SJSA1 (cell line): ENCODE results near the gene RMDN3. TPM values are rescaled to one million over a fixed set of nuclear protein-coding genes. Genes with fewer than 3 reads are reported as not detected.

Source experiments
- DNase-seq, 2 experiments: peaks; one replicate each; pipeline ENCODE4 v3.0.0-alpha.2; 2015 to 2020; ENCODE audit warnings: low spot score in 2 of 2, low read depth in 1 of 2
- H3K27ac ChIP-seq: fragments of 250-450 bp; sonication (Bioruptor Pico); 2 replicates; pipeline ENCODE4 v1.5.1; 2020; ENCODE audit warnings: mild to moderate bottlenecking, moderate library complexity
- H3K27me3 ChIP-seq: fragments of 250-450 bp; sonication (Bioruptor Pico); replicated peaks from 2 replicates; pipeline ENCODE4 v1.5.1; 2020; ENCODE audit warnings: mild to moderate bottlenecking, moderate library complexity
- H3K36me3 ChIP-seq: fragments of 250-450 bp; sonication (Bioruptor Pico); 2 replicates; pipeline ENCODE4 v1.5.1; 2020; ENCODE audit warnings: mild to moderate bottlenecking
- H3K4me1 ChIP-seq: fragments of 250-450 bp; sonication (Bioruptor Pico); replicated peaks from 2 replicates; pipeline ENCODE4 v1.6.1; 2021; ENCODE audit warnings: mild to moderate bottlenecking
- H3K4me3 ChIP-seq: fragments of 250-450 bp; sonication (Bioruptor Pico); 2 replicates; pipeline ENCODE4 v1.5.1; 2020; ENCODE audit warnings: mild to moderate bottlenecking
- H3K9me3 ChIP-seq: fragments of 250-450 bp; sonication (Bioruptor Pico); replicated peaks from 2 replicates; pipeline ENCODE4 v1.5.1; 2020; ENCODE audit warnings: mild to moderate bottlenecking
- total RNA-seq: library from RNA; depleted of rRNA; stranded (reverse); fragments of >200 nt; shearing (Covaris generic); gene quantifications from 2 replicates; pipeline ENCODE4 v1.2.3, GENCODE V29; 2014

The RMDN3 gene
- total RNA-seq, 1 experiment from 2014 or later, result 23.8 TPM

DNA sequence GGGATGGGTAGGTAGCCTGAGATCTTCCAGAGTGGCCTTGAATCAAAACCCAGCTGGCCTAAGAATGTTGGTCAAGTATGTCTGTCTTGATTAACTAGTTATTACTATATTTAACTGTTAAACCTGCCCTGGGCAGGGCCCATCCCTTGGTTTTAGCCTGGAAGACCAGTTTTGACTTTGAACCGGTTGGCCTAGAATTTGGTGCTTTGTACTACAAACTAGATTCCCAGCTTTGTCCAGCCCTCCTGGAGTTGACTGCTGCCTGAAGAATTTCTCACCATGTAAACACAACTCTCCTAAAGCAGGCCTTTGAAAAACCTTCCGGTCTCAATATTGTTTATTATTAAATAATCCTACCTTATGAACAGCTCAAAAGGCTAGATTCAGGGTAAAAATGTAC, 30.8 kb upstream of the RMDN3 start:
- Histone ChIP-seq H3K27me3 (no peaks in the 10 kb centered on the region), H3K36me3 (peaks cover 7% of the 10 kb centered on the region), H3K27ac (no peak overlapping the region), H3K9me3 (no peaks in the 10 kb centered on the region), H3K4me3 (no peak overlapping the region), H3K4me1 (peaks cover 16% of the 10 kb centered on the region)
- DNase-seq, result no peak

DNA sequence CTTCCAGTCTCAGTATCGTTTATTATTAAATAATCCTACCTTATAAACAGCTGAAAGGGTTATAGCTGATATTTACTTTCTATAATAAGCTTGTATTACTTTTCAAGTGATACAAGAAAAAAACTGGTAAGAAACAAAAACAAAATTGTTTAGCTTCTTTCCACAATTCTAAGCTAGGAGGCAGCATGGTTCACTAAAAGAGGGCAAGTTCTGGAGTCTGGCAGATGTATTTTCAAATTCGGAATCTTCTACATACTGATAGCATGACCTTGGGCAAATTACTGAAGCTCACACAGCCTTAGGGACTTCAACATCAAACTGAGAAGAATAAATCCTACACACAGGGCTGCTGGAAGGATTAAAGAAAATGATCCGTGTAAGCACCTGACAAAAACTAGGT, 30.1 kb upstream of the RMDN3 start:
- Histone ChIP-seq H3K36me3 (peaks cover 5% of the 10 kb centered on the region), H3K27me3 (no peaks in the 10 kb centered on the region), H3K27ac (no peak overlapping the region), H3K9me3 (no peaks in the 10 kb centered on the region), H3K4me1 (peaks cover 13% of the 10 kb centered on the region), H3K4me3 (no peak overlapping the region)
- no peak for DNase-seq

DNA sequence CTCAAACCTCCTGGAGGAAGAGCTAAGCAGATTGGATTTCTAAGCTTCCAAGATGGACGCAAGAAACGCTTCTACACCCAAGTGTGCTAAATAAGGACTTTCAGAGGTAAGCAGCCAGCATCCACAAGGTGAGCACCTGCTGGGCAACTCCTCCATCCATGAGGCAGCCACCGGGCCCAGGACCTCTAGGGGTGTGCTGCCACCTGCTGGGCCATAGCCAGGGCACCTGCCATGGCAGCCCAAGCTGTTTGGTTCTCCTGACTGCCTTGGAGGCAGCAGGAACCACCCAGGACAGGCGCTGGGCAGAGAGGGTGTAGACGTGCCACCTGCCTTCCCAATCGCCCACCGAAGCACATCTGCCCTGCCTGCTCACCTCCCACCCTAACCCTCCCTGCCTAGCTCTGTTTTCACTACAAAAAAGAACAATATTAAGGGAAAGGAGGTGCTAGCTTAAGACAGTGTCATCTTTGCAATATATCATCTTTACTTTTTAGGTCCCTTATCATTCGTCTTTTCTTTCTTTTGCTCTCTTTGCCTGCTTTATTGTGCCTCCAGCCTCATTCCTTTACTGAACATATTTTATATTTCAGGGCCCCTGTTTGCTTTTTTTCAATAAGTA, 27.7 kb upstream of the RMDN3 start:
- no peak for DNase-seq
- Histone ChIP-seq H3K4me1 (peaks cover 11% of the 10 kb centered on the region), H3K27ac (no peak overlapping the region), H3K36me3 (peaks cover 17% of the 10 kb centered on the region), H3K9me3 (no peaks in the 10 kb centered on the region), H3K27me3 (no peaks in the 10 kb centered on the region), H3K4me3 (no peak overlapping the region)

DNA sequence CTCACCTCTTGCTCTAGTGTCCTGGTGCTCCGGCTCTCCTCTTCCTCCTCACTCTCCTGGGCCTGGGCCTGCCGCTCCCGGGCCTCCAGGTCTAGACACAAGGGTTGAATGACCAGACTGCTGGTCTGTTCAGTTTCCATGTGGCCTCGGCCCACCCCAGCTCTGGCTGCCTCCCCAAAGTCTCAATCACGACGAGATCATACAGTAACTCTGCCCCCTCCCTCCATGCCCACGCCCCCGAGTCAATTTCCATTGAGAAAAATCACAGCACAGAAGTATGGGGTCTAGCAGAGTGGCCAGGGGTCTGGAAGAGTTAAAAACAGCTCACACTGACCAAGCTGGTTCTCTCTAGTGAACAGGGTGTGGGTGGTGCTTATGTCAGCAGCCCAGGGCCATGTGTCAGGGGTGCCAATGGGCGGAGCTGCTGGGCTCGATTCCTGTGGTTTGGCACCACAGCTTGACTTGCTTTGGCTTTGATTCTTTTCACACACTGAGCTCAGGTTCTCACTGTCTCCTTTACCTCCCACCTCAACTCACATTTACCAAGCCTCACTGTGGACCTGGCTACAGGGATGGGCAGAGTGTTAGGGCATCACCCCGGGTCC, 21.6 kb upstream of the RMDN3 start:
- no peaks in the 10 kb centered on the region for H3K9me3 ChIP-seq
- no peak for DNase-seq
- no peaks in the 10 kb centered on the region for H3K4me1 ChIP-seq
- peaks cover 63% of the 10 kb centered on the region for H3K36me3 ChIP-seq
- H3K4me3 ChIP-seq, result no peak overlapping the region
- no peak overlapping the region for H3K27ac ChIP-seq
- H3K27me3 ChIP-seq, result no peaks in the 10 kb centered on the region

DNA sequence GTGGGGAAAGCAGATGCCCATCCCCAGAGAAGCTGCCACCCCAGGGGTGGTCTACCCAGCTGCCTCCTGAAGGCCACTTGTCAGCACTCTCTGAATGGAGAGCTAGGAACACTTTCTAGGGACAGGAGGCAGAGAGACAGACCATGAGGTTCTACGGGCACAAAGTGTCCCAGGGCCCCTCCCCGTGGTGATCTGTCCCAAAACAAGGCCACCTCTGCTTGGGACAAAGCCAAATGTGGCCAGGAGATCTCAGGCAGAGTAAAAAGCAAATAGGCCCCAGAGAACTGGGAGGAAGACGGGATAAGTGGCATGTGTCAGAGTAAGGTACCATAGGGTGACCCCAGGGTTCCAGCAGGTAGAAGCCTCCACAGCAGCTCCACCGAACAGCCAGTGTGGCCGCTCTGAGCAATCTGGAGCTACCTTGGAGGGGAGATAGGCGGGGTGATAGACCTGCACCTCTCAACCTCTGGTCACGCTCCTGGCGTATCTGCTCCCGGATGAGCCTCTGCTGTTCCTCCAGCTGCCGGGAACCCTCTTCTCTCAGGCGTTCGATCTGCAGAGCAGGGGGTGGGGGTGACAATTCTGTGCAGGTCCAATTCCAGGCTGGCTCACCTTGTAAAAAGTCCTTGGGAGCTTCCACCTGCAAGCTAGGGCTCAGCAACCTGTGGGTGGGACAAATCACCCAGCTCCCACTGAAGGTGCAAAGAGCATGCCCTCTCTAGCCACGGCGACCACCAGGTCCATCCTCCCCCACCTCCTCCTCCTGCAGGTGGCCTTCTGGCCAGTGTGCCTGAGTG, 20.9 kb upstream of the RMDN3 start:
- DNase-seq, result no peak
- H3K27ac ChIP-seq, result no peak overlapping the region
- peaks cover 67% of the 10 kb centered on the region for H3K36me3 ChIP-seq
- no peaks in the 10 kb centered on the region for H3K9me3 ChIP-seq
- H3K4me3 ChIP-seq, result no peak overlapping the region
- no peaks in the 10 kb centered on the region for H3K27me3 ChIP-seq
- no peaks in the 10 kb centered on the region for H3K4me1 ChIP-seq

DNA sequence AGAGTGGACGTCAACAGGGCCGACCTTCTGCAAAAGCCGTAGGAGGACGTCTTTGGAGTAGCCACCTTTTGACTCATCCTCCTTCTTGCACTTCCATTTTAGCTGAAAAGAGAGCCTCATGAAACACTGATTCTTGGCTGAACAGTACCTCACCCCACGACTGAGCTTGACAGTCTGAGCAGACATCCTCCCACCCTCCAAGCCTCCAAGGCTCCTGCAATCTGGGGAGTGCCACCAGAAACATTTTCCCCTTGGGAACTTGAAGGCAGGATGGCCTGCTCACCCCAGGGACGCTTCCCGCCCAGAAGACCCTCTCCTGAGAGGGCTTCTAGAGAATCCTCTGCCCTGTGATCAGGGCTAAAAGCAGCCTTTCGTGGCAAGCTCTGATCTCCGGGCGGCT, 20.0 kb upstream of the RMDN3 start:
- no peak for DNase-seq
- peaks cover 74% of the 10 kb centered on the region for H3K36me3 ChIP-seq
- no peak overlapping the region for H3K27ac ChIP-seq

DNA sequence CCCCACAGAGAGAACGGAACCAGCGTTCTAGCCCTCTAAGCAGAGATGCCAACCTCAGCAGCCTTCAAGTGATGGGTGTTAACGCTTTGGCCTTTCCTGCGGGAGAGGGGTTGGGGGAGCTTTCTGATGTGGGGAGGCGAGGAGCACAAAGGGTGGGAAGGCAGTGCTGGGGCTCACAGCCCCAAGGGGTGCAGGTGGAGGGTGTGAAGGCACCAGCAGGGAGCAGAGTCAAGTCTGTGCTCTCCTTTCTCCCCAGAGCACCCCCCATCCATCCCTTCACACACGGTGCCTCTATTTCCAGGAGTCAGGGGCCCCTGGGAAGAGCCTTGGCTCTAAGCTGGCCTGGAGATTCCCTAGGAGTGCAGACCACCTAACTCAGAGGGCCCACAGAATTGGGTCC, 18.8 kb upstream of the RMDN3 start:
- Histone ChIP-seq H3K27ac (no peak overlapping the region), H3K36me3 (peaks cover 79% of the 10 kb centered on the region), H3K27me3 (no peaks in the 10 kb centered on the region), H3K9me3 (no peaks in the 10 kb centered on the region), H3K4me1 (peaks cover 11% of the 10 kb centered on the region), H3K4me3 (no peak overlapping the region)
- no peak for DNase-seq

More for the DNA sequence above, 20.0 kb upstream of the RMDN3 start:
- no peaks in the 10 kb centered on the region for H3K9me3 ChIP-seq
- no peaks in the 10 kb centered on the region for H3K27me3 ChIP-seq
- H3K4me3 ChIP-seq, result no peak overlapping the region
- H3K4me1 ChIP-seq, result no peaks in the 10 kb centered on the region; the same call in 1 of the 2 replicates

DNA sequence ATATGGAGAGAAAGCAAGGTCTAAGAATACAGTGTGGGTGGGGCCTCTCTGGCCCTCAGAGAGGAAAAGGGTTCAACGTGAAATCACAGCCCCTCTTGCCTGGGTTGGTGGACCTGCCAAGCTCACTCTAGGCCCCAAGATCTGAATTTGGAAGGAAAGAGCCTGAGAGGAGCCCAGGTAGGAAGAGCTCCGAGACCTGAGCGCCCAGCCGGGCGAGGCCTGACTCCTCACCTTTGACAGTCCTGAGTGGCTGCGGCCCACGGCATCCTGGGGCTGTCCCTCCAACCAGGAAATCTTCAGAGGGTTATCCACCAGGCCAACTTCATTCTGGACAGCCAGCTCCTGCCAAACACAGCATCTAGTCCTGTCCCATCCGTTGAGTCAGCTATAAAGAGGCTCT, 18.4 kb upstream of the RMDN3 start:
- Histone ChIP-seq H3K27ac (no peak overlapping the region), H3K36me3 (peaks cover 78% of the 10 kb centered on the region), H3K9me3 (no peaks in the 10 kb centered on the region), H3K27me3 (no peaks in the 10 kb centered on the region), H3K4me3 (no peak overlapping the region), H3K4me1 (peaks cover 15% of the 10 kb centered on the region)
- DNase-seq, result no peak

DNA sequence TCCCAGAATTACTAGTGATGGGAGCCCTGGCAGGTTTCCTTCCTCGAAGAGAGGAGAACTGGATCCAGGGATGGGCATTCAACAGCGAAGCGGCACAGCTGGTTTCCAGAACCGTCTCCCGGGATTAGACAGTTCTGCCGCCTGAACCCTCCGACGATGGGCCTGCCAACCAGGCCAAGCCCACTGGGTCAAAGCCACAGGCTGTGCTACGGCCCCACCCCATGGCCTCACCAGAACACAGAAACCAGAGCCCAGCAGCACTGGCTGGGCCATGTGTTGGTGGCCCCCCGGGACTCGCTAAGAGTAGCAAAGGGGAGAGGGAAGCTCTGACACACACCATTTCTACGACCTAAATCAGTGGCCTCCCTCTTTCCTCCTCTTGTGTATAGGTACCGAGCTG, 17.0 kb upstream of the RMDN3 start:
- no peaks in the 10 kb centered on the region for H3K9me3 ChIP-seq
- H3K27ac ChIP-seq, result no peak overlapping the region
- peaks cover 28% of the 10 kb centered on the region for H3K4me1 ChIP-seq

DNA sequence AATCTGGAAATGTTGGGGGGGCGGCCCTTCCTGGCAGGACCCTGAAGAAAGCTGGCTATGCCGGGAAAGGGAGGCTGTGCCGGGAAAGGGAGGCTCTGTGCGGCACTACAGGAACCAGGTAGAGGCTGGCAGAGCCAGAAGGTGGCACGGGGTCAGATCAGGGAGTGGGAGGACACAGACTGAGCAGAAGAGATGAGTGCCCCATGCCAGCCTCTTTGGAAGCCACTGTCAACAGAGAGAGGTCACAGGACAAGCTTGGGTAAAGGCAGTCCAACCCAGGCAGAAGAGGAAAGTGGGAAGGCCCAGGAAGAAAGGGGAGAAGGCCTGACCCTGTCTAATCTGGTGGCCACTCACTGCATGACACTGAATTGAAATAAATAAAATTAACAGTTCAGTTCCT, 16.2 kb upstream of the RMDN3 start:
- peaks cover 75% of the 10 kb centered on the region for H3K36me3 ChIP-seq
- H3K4me1 ChIP-seq, result peaks cover 35% of the 10 kb centered on the region
- DNase-seq, result no peak
- H3K27ac ChIP-seq, result no peak overlapping the region
- H3K9me3 ChIP-seq, result no peaks in the 10 kb centered on the region
- H3K4me3 ChIP-seq, result no peak overlapping the region
- no peaks in the 10 kb centered on the region for H3K27me3 ChIP-seq

More for the DNA sequence above, 17.0 kb upstream of the RMDN3 start:
- no peak for DNase-seq
- Histone ChIP-seq H3K4me3 (no peak overlapping the region), H3K36me3 (peaks cover 80% of the 10 kb centered on the region), H3K27me3 (no peaks in the 10 kb centered on the region)

DNA sequence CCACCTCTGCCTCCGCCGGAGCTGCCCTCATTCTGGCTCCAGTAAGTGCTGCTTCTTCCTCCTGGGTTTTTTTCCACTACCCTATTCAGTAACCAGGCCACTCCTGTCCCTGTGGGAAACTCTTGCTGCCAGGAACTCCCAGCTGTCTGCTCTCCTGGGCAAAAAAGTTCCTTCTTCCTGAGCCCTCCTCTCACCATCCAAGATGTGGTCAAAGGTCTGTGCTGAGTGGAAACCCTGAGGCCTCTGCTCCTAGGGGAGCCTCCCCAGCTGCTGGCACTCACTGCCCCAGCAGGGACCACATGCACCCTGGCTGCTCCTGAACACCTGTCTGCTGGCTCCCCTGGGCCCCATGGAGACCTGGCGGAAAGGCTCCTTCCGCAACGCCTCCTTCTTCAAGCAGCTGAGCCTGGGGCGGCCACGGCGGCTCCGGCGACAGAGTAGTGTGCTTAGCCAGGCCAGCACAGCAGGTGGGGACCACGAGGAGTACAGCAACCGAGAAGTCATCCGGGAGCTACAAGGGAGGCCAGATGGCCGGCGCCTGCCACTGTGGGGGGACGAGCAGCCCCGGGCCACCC, 15.2 kb upstream of the RMDN3 start:
- Histone ChIP-seq H3K27me3 (no peaks in the 10 kb centered on the region), H3K36me3 (peaks cover 65% of the 10 kb centered on the region), H3K4me1 (peaks cover 45% of the 10 kb centered on the region), H3K4me3 (no peak overlapping the region), H3K27ac (no peak overlapping the region), H3K9me3 (no peaks in the 10 kb centered on the region)
- no peak for DNase-seq

DNA sequence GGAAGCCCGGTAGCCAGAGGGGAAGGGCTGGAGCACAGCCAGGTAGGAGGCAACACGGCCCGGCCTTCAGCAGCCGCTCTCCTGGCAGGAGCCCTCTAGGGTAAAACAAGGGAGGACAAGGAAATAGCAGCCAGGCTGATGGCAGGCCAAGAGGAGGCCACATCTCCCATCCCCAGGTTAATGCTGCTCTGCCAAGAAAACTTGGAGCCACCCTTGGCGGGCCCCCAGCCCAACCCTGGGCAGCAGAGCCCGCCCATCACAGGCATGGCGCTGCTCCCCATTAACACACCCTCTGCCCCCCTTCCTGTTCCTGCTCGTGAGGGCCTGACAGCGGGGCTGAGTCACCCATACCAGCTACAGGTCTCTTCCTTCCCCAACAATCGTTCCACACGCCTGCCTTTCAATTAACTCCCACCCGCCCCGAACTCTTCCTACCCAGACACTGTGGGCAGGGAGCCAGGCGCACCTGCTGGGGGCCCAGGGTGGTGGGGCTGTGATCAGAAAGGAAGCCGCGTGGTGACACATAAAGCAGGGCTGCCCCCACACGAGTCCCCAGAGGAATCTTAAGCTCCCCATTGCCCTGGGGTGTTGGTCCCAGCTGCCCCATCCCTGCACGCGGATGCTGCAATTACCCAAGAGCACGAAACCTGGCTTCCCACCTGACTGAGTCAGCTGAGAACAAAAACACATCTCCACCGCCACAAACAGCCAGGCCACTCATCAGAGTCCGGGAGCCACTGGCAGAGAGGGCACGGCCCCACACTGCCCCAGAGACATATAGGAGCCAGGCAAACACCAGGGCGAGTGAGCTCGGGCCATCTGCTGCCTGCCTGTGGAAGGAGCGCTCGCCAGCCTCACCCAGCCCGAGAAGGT, 14.5 kb upstream of the RMDN3 start, which contains the start of gene C15orf62:
Gene C15orf62 (plus strand): TSS at position 707 of the 873 bp plus-strand sequence. CDS start 516 bp downstream, outside the sequence.
- Histone ChIP-seq H3K36me3 (peaks cover 58% of the 10 kb centered on the region), H3K27ac (no peak within 1 kb of the TSS), H3K27me3 (no peaks in the 10 kb centered on the region), H3K9me3 (no peaks in the 10 kb centered on the region), H3K4me3 (no peak within 1 kb of the TSS), H3K4me1 (peaks cover 53% of the 10 kb centered on the region)
- DNase-seq, result no peak
